GM18907 (cell line): Measurements from ENCODE around the gene MAGEC2.

ENCODE experiments used
- ATAC-seq: cut with Tn5 transposase; IDR thresholded peaks from one replicate; pipeline ENCODE4 v1.9.1; 2021; ENCODE audit warnings: mild to moderate bottlenecking, moderate library complexity; ENCODE audit not compliant: unreplicated experiment

MAGEC2 gene, protein sequence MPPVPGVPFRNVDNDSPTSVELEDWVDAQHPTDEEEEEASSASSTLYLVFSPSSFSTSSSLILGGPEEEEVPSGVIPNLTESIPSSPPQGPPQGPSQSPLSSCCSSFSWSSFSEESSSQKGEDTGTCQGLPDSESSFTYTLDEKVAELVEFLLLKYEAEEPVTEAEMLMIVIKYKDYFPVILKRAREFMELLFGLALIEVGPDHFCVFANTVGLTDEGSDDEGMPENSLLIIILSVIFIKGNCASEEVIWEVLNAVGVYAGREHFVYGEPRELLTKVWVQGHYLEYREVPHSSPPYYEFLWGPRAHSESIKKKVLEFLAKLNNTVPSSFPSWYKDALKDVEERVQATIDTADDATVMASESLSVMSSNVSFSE

DNA sequence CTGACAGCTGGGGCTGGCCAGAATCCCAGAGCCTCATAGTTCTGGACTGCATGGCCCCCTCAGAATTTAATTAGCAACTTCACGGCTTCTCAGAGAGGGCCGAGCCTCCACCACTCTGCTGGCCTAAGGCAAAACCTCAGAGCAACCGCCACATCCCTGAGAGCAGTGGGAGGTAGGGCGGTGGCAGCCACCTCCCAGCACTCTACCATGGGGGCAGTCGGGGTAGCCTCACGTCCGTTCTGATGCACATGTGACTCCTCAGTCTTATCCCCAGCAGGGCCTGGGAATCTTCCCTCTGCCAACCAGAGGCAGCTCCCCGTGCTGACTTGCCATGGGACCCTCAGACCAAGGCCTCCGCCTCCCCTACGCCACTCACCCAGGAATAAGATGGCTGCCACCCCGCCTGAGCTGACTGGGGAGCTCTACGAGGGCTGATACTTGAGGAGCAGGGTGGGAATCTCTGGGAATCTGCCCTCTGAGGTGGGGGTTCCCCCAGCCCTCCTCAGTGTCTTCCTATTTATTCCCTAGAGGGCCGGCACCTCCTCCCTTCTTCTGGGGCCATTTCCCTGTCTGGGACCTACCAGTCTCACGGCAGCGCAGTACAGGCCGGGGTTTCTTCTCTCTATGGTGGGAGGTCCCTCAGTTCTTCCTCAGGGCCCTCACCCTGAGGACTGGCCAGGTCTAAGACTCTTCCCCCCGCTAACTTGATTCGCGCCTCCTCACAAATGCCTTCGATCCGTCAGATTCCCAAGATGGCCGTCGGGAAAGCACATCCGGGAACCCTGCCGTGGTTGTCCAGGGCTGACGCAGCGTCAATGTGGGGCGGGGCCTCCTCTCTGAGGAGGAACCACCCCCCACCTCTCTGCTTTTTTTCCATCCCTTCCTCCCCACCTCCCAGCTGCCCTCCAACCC, at the start of gene MAGEC2:
Gene MAGEC2 (minus strand): TSS at position 769 of the 912 bp plus-strand sequence. CDS start 1,303 bp downstream, outside the sequence.
- no peak for ATAC-seq

GRCh38 chrX:142251680-142252079, 46.6 kb upstream of the MAGEC2 start:
- ATAC-seq = no peak

DNA sequence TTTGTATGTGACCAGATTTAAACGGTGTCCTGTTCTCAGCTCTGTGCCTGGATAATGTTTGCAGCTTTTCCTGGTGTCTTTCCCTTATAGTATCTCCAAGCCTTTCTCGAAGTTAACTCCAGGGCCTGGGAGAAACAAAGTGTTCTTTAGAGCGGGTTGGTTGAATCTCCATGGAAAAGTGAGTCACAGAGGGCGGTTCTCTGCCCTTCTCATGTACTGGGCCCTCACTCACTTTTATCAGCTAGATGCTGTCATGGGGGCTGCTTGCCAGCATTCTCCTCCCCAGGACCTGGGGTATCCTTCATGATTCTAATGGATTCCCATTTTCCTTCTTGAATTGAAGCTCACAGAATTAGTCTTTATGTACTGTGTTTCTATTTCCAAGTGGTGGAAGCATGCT, 46.1 kb upstream of the MAGEC2 start:
- ATAC-seq = no peak

- no peak for ATAC-seq
These were observed 45.4 kb upstream of the MAGEC2 start for GRCh38 chrX:142250502-142250901.

DNA sequence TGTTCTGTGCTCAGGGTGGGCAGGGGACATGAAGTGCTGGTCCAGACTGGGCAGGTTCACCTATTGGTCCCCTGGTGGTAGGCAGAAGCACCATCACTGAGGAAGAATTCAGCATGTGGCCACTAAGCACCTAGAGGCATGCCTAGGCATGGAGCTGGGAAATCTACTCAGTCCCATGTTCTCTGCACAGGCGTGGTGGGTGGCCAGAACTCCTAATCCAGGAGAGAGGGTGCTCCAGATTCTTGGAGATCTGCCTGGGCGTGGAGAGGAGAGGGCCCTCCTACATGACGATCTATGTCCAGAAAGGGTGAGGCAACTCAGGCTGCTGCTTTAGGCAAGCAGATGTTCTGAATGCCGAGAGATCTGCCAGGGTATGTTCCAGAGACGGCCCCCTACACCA, 44.6 kb upstream of the MAGEC2 start:
- no peak for ATAC-seq

- ATAC-seq = no peak
These were observed 39.5 kb upstream of the MAGEC2 start for GRCh38 chrX:142244568-142244967.

- no peak for ATAC-seq
These were observed 33.4 kb upstream of the MAGEC2 start for GRCh38 chrX:142238536-142238935.

DNA sequence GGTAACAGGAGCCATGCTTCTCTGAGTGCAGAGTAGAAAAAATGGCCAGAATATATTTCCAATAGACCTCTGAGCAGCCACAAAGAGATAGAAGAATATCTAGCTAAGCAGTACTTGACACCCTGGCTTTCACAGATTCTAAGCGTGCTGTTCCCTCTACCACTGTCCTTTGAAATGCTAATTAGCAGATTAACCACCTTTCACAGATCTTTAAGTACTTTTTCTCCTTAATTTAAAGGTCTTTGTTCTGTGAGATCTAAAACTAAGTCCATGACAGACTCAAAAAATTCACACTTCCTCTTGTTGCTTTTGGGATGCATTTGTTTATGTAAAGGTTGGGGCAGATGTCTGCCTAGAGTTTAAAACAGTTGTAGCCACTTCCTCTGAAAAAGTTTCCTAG, 28.3 kb upstream of the MAGEC2 start:
- no peak for ATAC-seq

DNA sequence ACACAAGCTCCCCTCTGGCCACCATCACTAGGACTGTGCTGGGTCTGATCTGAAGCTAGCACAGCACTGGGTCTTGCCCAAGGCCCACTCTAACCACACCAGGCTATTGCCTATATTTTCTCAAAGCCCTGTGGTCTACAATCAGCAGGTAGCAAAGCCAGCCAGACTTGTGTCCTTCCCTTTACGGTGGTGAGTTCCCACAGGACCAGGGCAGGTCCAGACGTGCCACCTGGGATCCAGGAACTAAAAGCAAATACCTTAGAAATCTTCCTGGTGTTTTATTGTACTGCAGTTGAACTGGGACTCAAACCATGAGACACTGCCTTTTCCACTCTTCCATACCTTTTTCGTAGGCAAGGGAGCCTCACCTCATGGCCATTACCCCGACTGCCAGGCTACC, 9.0 kb upstream of the MAGEC2 start:
- ATAC-seq = no peak

DNA sequence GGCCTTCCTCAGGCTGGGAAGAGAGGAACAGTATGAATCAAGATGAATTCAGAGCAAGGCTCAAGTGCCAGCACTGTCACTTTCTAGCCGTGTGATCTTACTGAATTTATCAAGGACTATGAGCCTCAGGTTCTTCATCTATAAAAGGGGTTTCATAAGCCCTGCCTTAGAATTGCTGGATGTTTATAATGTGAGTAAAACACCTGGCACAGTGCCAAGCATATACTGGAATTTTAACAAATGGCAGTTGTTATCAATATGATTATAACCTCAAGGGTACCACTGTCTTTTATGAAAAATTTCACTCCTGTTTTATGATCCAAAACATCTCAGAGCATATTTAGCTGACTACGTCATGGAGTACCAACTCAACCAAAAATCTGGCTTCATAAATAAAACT, 4.0 kb downstream of the MAGEC2 start:
- no peak for ATAC-seq

DNA sequence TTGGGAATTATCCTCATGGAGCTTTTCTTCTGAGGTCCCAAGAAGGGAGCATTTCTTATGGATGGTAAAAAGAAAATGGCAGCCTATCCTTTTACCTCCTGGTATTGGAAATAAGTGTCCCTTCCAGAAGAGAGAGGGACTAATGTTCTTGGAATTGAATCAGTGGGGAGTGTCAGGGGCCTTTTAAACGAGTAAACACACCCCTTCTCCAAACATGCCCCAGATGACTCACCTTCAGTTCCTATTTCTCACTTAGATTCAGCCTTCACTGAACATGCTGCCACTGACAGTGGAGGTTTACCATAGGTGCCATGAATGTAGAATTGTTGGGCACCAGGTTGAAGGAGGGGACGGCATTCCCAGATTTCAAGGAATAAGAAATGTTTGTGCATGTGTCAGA, 19.0 kb downstream of the MAGEC2 start:
- ATAC-seq = no peak

- ATAC-seq = no peak
These were observed 20.1 kb downstream of the MAGEC2 start for GRCh38 chrX:142184756-142185602.

- ATAC-seq = no peak
These were observed 48.5 kb downstream of the MAGEC2 start for GRCh38 chrX:142156567-142156966.
